AG08395 (cell line): ENCODE results near the gene CDH26.
A peak's percentile ranks its signal among the peaks of the same experiment; 100 is the strongest.
"Not testable (repeated sequence)": the region's sequence is repeated elsewhere in the genome, so short reads cannot be mapped to it uniquely, and the experiment has no call there.

Source experiments
- DNase-seq: peaks from one replicate; pipeline ENCODE4 v3.0.0; 2012; ENCODE audit warnings: mixed read lengths, low spot score

The CDH26 gene

DNA sequence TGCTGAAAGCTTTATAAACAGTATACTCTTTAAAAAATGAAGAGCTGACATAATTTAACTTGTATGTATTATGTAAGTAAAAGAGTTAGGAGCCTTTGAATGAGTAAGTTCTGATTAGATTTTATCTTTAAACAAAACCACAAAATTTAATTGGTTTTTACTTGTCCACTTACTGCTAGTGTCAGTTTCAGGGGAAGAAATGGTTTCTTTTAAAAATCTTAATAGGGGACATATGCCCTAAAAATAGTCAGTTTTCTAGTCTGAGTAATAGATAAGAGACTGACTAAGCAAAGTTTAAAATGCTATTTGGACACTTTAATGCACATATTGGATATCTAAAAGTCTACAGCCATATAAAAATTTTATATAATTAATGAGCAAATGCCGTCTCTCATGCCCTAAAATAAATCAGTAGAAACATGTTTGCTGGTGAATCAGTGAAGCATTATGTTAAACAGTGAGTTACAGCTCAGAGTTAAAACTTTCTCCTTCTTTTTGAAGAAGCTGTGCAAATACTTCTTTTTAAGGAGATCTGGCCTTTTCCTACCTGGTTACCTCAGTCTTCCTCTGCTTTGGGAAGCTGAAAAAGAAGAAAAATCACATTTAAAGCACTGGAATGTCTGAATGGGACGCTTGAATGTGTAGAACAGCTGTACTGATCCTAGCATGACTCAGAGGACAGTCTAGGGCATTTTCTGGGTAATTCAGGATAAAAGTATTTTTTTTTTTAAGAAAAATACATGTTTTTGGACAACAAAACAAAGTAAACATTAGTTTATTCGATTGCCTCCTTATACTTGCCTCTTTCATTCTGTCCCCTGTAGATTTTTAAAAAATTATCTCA lies 55.3 kb downstream of the CDH26 start:
- DNase-seq: no peak

- no peak for DNase-seq
These were observed 58.2 kb downstream of the CDH26 start for GRCh38 chr20:60016406-60016805.

- no peak for DNase-seq
These were observed 62.0 kb downstream of the CDH26 start for GRCh38 chr20:60020251-60020650.

DNA sequence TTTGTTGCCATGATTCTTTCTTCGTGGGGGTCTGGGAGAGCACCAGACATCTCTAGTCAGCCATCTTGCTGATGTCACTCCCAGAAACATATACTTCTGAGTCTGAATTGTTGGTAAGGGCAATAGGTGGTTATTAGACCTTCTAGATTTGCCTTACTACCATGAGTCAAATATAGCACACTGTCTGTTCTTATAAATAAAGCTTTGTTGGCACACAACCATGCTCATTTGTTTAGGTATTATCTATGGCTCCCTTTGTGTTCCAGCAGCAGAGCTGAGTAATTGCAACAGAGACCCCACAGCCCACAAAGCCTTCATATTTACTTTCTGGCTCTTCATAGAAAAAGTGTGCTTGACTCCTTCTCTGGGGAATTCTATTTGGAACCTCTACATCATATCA lies 62.9 kb downstream of the CDH26 start:
- DNase-seq: no peak

DNA sequence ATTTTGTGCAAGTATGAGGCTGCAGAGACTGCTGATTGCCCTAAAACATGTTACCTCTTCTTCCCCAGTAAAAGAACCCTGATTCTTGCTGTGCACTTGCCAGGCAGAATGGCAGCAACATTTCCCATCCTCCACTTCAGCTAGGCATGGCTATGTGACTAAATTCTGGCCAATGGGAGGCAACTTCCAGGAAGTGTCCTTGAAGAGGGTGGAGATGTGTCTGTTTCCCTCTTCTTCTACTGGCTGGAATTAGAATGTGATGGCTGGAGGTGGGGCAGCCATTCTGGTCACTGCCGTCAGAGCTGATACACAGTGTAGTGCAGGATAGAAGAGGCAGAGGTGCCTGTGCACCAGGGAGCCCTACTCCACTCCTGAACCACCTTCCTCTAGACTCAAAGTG lies 64.6 kb downstream of the CDH26 start:
- DNase-seq: no peak

GRCh38 chr20:60024245-60024644 lies 66.0 kb downstream of the CDH26 start:
- DNase-seq: no peak

- no peak for DNase-seq
These were observed 66.6 kb downstream of the CDH26 start for GRCh38 chr20:60024801-60025200.

DNA sequence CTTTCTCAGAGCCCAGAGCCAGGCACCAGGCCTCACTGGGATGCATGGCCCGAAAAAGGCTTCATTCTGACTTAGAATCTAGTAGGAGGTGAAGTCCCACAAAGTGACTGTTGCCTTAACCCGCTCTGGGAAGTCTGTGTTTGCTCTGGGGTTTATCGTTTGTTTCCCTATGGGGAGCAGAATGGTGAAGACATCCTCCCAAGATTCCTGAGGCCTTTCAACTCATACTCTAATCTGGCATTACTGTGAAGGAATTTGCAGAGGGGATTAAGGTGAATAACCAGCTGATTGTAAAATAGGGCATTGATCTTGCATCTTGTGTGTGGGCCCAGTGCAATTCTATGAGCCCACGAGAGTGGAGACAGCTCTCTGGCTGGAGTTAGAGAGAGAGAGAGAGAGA lies 67.8 kb downstream of the CDH26 start:
- DNase-seq: no peak

DNA sequence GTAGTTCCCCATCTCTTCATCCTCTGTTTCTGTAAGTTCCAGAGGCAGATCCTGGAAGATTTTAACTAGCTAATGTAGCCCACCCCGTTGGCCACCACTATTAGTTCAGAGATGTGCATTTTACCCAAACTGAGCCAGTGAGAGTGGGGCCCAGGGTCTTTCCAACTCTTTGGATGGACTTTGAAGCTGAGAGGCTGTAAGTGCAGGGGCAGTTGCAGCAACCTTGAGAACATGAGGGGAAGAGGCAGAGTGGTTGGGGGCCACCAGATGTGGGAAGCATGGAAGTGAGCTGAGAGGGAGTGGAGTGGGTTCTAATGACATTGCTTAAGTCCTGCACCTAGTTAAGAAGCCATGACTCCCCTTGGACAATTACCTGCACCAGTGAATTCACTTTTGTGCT lies 72.2 kb downstream of the CDH26 start:
- no peak for DNase-seq

- DNase-seq: no peak
These were observed 72.9 kb downstream of the CDH26 start for GRCh38 chr20:60031107-60031506.

DNA sequence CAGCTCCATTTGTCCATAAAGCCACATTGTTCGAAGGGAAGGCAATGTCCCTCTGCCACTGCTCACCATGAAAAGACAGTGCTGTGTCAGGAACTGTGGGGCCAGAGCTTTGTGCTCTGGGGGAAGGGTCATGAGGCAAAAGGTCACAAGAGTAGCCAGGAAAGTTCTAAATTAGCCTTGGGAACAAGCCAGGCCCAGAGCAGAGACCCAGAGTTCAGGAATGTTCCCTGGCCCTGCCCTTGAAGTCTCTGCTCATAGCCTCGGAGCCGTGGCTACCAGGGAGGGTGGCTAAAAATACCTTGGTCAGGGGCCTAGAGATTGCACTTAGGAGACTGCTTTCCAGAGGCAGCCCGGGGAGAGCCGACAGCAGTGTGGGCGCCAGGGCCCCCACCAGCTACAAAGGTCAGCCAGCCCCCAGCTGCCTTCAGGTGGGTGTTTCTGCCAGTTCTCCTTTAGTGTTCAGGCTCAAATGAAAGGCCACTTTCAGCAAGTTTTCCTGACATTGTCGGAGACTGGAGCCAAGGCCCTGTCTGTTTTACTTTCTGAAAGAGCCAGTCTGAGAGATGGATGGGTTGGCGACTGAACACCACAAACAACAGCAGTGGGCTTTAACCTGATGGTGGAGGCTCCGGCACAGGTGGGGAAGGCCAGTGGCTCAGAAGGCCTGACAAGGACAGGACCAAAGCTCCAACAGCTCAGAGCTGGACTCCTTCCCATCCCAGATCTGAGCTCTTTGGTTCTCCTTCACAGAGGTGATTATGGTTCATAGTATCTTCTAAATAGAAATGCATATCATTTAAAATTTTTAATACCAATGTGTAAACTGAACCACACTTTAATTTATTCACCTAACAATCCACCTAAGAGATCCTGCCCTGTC lies 76.2 kb downstream of the CDH26 start:
- no peak for DNase-seq

DNA sequence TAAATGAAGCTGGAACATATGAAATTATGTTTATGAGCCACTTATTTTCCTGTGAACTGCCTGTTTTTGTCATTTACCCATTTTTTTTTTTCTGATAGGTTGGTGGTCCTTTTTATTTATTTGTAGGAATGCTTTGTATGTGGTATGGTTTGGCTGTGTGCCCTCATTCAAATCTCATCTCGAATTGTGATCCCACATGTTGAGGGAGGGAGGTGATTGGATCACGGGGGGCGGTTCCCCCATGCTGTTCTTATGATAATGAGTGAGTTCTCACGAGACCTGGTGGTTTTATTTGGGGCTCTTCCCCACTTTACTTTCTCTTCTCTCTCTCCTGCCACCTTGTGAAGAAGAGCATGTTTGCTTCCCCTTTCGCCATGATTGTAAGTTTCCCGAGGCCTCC lies 77.3 kb downstream of the CDH26 start:
- DNase-seq: no peak

DNA sequence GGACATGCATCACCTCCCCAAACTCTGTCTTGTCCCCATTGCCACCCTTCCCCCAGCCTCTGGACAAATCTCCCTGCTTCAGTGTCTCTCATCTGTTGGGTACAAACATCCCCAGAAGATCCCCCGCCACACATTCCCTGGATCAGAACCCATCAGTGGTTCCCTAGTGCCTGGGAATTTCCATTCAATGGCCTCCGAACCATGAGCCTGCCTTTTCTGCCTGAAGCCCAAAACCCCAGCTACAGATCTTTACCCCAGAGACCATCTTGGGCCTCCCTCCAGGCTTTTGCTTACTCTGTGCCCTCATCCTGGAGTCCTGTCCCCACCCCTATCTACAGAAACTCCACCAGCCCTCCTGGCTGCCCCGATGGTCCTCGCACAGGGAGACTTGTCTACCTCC lies 78.1 kb downstream of the CDH26 start:
- DNase-seq: no peak

GRCh38 chr20:60036746-60037499 lies 78.7 kb downstream of the CDH26 start:
- DNase-seq: peak; percentile 51

DNA sequence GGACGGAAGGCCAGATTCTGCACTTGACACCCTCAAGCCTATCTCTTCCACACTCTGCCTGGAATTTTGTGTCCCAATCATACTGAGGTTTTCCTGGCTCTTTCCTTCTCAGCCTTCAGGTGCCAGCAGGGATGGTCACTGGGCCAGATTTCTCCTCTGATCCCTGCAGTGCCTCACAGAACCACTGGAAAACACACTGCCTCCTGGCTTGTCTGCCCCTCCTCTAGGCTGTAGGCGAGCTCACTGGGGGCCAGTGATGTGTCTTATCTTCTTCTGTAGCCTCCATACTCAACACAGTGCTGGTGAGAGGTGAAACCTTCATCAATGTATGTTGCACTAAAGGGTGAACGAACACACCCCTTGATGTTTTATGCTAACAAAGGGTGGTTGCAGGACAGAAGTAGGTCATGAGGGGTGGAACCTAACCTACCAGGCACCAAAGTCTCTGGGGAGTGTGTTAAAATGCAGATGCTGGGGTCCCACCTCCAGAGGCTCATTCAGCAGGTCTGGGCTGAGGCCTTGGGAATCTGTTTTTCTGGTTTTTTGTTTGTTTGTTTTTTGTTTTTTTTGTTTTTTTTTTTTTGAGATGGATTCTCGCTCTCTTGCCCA lies 80.3 kb downstream of the CDH26 start:
- no peak for DNase-seq

DNA sequence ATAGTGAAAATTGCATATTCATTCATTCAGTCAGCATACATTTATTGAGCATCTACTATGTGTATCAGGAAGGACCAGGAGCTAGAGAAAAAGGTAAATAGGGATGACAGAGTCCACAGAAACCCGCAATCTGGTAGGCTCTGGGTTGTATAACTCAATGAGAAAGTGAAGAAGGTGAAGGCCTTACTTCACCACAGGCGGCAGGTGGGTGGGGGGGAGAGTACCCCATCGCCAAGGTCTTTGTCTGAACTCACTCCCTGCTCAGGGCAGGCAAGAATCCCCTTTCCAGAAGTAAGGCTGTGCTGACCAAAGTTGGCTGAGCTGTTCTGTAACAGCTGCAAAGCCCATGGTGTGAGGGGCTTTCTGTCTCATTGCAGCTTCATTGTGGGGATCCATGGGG lies 81.3 kb downstream of the CDH26 start:
- no peak for DNase-seq

DNA sequence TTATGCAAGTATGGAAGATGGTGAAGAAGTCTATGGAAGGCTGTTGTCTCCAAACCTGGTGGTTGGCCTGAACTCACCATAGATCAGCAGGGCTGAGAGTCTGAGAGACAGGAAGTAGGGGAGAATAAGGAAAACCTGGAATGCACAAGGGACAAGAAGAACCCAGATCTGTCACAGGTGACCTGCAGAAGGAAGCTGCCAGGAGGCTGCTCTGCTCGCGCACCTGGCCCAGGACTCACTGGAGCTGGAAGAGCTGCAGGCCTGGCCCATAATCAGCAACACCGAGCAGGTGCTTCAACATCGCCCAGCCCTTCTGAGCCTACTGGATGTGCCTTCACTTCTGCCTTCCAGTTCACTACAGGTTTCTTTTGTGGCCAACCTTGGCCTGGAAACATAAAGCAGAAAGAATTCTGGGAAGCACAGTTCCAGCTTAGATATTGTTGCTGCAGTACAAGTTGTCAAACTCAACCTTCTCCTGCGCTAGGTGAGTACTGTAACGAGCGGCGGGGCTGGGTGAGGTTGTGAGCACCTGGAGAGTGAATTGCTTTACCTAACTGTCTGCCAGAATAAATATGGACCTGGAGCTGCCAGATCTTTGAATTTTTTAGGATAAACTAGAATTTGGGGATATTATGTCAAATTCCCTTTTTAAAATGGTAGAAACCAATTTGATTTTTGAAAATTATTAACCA lies 82.4 kb downstream of the CDH26 start:
- no peak for DNase-seq

GRCh38 chr20:60041436-60042165 lies 83.4 kb downstream of the CDH26 start:
- DNase-seq: not testable (repeated sequence)

DNA sequence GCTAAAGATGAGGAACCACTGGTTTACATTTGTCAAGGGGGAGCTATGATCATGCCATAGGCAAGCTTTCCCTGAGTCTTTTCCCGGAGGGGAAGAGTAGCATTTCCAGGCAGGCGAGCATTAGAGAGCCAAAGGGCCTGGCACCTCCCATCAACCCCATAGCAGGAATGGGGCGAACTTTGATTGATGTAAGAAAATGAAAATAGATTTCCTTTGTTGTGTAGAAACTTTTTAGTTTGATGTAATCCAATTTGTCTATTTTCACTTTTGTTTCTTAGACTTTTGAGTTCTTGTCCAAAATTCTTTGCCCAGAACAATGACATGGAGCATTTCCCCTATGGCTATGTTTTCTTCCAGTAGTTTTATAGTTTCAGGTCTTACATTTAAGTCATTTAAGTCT lies 85.2 kb downstream of the CDH26 start:
- no peak for DNase-seq

DNA sequence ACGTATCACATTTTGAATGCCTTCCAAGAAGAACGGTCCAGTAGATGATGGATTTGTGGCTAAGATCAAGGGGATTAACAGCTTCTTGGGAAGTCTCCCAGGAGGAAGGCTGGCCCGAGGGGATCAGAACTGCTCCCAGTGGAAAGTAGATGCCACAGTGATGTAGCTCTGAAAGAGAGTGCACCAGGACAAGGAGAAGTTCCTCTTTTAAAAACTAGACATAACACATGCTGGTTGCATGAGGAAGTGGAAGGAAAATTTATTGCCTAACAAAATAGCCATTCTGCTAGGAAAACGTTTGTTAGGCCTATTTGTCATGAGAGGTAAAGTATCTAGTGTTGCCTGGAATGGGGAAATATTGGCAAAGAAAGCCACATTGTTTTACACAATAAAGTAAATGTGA lies 87.8 kb downstream of the CDH26 start:
- DNase-seq: peak; percentile 56

DNA sequence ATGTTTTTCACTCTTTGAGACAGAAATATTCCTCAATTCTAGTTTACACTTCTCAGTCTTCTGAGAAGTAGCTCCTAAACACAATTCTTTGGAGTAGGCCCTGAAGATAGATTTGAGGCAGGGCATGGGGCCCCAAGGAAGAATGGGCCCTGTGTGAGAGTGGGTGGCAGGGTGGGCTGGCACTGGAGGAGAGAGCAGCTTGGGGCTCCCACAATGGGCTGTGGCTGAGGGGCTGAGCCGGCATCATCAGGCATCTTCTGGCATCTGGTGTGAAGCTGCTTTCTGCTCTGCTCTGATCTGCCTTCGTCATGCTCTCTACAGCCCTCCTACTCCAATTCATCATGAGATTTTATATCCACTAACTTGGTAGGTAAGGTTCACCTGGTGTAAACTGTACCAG lies 88.2 kb downstream of the CDH26 start:
- DNase-seq: no peak
